ENCODE measurements around the gene LRP11.
"Not testable (repeated sequence)": the region's sequence is repeated elsewhere in the genome, so short reads cannot be mapped to it uniquely, and the experiment has no call there.

LRP11 gene

DNA sequence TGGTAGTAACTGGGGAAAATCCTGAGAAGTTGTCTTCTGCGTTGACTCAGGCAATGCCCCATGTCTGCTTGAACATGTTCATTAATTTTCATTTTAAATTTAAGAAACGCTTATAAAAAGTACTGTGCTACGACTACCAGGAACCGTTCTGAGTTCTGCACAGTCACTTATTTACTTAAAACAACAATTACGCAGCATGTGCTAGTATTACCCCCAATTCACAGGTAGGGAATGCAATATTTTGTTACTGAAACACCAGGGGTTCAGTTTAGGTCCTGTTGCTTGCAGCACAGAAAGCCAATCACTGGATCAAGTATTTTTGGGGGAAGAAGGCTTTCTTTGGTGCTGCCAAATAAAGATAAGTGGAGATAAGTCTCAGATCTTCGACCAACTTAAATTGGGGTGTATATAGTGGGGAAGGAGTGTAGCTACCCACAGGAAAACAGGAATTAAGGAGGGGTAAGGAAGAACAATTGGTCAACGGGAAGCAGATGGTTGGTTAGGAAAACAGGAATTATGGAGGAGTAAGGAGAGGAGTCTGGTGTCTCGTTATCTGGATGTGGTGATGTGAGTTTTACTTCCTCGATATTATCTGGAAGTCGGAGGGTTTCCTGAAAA is 5.2 kb upstream of the LRP11 start:
- DNase-seq (ENCODE audit: low read depth), result no peak

DNA sequence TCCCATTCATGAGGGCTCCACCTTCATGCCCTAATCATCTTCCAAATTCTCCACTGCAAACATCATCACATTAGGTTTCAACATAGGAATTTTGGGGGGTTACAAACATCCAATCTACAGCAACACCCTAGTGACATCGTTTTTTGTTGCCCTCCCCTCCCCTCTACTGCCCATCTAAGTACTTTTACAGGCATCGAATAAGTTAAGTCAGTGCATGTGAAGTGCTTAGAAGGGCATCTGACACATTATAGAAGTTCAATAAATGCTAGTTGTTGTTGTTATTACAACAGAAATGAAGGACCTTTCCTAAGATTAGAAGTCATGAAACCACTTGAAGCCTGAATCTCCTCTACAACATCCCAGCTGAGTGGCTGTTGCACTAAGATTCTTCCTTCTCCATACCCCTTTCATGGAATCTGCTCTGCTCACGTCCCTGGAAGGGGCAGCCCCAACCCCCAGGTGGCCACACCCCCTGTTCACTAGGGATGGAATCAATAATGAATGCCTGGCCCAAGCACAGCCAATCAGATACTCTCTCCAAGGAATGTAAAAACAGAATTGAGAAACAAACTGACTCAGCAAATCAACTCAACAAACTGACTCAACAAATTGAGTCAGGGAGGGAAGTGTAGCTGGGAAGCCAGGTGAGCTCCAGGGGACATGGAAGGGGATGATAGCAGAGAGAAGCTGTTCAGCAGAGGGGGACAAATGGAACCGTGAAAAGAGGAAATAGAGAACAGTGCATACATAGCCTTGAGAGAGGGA is 3.9 kb upstream of the LRP11 start:
- DNase-seq (ENCODE audit: low read depth), result no peak

DNA sequence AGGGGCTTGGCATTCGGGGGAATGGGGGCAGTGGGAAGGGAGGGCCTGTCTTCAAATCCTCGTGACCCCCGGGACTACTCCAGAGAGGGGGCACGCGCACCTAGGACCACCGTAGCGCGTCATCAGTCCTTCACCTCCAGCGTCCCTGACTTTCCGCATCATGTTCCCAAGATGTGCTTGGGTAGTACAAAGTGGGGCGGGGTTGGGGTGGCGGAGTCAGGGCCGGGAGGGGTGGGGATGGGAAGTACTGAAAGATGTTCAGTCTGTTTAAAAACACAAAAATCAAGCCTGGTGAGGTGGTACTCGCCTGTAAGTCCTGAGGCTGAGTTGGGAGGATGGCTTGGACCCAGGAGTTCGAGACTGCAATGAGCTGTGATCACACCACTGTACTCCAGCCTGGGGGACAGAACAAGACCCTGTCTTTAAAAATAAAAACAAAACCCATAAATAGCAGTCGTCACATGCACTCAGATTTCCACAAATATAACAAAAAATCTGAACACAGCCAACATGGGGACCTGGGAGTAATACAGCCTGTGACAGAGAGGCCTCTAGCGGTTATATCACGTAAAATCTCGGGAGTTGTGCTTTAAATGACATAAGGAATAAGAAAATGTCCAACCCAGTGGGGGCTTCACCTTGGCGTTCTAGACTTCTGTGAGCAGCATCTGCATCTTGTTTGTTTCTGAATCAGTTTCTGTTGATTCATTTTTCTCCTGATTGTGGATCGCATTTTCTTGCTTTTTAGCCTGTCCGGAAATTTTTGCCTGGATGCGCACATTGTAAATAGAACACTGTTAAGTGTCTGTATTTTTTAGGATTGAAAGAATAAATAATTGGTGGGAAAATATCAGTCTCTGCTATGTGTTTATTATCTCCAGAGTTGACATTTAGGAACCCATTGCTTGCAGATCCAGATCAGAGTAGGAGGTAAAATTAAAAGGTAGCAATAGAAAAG is 698 bp upstream of the LRP11 start:
- no peak for DNase-seq (ENCODE audit: low read depth)

DNA sequence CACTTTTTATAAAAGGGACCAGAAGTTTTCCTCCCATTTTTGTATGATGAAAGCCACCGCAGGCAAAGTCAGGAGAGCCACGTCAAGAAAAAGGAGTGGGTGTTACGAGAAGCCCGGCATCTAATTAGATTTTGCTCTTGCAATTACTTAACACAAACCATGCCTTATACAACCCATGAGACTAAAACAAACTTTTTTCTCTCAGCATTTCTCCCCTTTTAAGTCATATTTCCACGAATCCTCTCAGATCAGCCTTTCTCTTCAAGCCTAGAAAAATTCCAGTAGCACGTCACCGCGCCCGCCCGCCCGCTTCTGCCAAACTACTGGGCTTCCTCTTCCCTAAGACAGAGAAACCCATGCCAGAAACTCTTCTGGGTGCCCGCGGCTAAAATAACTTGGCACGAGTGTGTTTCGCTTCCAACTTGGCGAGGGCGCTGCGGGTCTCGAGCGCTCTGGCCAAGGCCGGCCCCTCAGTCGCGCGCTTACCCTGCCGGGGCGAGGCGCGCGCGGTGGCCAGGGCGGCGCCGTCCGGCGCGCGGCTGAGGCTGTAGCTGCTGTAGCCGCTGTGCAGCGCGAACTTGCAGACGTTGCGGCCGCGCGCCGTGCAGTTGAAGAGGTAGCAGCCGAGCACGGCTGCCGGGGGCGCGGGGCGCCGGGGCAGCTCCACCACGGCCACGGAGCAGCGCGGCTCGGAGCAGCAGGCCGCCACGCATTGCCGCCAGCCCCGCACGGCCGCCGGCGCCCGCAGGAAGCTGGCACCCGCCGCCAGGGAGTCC is 1.0 kb downstream of the LRP11 start:
- DNase-seq (ENCODE audit: low read depth), result no peak

DNA sequence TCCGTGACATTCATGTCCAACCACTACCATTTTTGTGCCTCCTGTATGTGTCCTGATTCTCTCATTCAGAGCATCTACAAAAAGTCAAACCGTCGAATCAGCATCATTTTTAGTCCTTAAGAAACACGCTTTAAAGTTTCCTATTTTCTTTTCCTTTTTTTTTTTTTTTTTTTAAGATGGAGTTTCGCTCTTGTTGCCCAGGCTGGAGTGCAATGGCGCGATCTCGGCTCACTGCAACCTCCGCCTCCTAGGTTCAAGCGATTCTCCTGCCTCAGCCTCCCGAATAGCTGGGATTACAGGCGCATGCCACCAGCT is 1.8 kb downstream of the LRP11 start:
- DNase-seq (ENCODE audit: low read depth), result not testable (repeated sequence)

DNA sequence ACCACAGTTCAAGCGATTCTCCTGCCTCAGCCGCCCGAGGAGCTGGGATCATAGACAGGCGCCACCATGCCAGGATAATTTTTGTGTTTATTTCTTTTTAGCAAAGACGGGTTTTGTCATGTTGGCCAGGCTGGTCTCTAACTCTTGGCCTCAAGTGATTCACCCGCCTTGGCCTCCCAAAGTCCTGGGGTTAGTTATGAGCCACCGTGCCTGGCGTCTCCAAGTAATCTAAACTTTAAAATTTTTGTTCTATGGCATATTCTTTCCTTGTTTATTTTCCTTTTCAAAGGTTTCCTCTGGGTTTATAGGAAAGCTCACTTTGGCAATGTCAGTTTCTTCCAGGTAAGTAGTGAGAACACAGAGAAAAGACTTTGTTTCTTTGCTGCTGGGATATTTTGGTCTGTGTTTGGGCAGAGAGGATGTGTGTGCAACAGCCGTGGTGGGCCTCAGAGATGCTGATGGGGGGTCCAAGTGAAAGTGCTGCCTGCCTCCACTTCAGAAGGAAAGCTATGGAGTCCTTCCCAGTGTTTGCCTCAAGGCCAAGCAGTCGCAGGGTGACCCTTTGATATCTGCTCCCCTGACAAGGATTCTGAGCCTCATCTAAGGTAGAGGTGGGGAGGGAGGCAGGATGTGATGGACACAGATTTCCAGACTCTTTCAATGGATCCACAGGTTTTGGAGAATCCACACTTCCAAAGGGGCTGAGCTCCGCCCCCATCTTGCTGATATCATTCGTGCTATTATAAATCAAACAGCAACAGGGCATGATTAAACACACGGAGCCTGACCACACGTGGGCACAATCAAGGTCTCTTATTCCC is 2.3 kb downstream of the LRP11 start:
- no peak for DNase-seq (ENCODE audit: low read depth)

DNA sequence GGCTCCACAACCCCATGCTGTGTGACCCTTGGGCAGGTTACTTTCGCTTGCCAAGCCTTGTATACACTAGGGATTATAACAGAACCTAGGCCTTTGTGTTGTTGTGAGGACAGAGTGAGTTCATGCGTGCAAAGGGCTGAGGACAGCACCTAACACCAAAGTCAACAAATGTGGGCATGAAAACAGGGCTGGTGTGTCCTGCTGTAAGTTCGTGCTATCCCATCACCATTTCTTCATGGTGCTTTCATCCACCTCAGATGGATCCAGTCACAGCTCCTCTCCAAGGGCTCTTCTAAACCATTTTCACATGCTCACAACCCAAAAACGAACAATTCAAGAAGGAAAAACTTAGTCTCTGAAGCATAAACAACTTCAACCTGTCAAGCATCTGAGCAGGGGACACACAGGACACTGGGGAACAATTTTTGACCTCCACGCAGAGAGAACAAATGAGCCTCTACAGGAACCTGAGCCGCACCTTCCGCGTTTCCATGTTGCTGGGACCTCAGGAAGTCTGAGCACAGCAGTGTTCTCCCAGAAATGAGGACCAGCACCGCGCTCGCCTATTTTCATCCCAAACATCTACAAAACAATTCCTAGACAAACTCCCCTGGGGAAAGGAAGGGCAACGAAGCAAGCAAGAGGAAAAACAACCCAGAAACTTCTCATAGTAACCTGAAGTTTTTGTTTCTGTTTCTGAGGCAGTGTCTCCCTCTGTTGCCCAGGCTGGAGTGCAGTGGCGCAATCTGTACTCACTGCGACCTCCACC is 3.1 kb downstream of the LRP11 start:
- no peak for DNase-seq (ENCODE audit: low read depth)

DNA sequence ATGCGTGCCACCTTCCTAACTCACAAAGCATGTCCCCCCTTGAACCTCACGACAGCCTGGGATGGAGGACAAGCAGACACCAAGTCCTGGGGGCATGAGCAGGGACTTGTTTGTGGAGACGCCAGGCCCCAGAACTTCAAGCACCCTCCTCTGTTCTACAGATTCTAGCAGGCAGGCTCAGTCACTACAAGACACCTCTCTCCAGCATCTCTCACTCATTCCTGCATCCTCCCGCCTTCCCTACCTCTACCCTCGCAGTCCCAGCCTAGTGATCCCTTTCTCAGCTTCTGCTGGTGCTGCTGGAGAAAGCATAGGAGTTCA is 3.7 kb downstream of the LRP11 start:
- no peak for DNase-seq (ENCODE audit: low read depth)

DNA sequence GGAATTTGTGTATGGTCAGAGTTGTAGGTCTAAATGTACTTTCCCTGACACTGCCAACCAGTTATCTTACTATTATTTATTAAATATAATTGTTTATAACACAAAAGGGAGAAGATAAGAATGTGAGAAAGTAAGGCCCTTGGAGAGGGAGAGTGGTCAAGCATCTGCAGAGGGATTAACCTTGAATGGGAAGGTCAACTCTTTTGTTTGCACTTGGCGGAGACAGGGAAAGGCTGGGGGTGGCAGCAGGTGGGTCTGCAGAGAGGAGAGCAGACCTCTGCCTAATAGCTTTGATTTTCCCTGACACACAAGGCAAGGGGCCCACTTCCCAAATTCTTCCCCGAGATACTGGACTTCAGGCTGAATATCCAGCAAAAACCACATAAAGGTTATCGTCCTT is 4.2 kb downstream of the LRP11 start:
- no peak for DNase-seq (ENCODE audit: low read depth)

DNA sequence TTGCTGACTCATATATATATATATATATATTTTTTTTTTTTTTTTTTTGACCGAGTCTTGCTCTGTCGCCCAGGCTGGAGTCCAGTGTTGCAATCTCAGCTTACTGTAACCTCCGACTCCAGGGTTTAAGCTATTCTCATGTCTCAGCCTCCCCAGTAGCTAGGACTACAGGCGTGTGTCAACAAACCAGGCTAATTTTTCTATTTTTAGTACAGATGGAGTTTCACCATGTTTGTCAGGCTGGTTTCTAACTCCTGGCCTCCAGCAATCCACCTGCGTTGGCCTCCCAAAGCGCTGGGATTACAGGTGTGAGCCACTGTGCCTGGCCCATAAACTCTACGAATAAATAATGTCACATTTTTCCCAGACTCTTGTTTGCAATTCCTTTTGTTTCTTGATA is 4.8 kb downstream of the LRP11 start:
- no peak for DNase-seq (ENCODE audit: low read depth)

DNA sequence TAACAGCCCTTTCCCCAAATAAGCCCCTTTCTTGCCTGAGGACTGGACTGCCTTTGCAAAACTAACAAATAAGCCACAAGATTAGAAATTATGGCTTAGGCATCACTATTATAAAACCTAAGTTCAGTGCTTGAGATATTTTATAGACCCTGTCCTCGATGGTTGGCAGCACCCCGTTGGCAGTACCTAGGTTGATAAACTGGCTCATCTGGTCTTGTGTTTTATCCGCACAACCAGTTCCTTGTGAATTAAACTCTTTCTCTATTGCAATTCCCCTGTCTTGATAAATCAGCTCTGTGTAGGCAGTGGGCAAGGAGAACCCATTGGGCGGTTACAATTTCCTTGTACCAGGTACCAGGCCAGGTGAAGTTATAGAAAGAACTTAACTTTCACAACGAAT is 6.6 kb downstream of the LRP11 start:
- no peak for DNase-seq (ENCODE audit: low read depth)

DNA sequence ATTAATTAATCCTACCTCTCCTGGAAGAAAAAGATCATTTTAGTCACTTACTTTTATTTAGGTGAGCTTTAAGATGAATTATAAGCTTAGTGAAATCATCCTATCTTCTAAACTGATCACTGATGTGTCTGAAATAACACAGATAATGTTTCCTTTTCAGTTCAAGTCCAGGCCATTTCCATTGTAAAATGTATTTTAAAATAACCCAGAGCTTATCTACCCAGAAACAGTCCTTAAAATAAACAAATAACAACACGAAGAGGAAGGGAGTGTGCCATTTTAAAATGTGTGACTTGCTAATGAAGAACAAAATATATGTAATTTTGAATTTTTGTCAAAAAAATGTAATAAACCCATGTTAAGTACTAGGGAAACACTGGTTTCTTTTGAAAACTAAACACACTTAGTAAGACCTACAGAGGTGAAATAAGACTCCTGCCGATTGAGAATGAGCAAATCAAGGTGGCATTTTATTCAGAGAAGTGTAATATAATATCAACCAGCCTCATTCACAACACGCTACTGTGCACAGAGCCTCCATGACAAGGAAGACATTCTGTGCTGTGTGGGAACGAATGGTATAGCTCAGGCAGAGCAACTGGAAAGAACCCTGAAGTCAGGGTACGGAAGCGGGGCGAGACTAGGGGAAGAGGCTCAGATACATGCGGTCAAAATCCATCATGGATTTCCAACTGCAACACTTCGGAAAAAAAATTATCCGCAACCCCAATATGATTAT is 7.7 kb downstream of the LRP11 start:
- no peak for DNase-seq (ENCODE audit: low read depth)

DNA sequence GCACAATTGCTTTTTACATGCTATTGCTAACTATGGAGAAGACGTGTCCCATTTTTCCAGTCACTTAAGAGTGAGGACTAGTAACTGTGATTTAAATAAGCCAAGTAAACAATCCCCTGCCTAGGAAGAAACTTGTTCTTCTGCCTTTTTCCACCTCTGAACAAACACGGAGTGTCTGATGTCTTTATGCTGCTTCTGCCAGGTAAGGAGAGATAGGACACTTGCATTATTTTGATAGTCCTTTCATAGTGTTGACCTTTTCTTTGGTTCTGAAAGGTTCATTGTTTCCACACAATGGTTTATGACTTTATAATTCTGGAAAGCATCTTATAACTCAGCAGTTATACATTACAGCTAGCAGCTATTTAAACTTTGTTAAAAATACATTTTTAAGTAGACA is 8.4 kb downstream of the LRP11 start:
- no peak for DNase-seq (ENCODE audit: low read depth)

DNA sequence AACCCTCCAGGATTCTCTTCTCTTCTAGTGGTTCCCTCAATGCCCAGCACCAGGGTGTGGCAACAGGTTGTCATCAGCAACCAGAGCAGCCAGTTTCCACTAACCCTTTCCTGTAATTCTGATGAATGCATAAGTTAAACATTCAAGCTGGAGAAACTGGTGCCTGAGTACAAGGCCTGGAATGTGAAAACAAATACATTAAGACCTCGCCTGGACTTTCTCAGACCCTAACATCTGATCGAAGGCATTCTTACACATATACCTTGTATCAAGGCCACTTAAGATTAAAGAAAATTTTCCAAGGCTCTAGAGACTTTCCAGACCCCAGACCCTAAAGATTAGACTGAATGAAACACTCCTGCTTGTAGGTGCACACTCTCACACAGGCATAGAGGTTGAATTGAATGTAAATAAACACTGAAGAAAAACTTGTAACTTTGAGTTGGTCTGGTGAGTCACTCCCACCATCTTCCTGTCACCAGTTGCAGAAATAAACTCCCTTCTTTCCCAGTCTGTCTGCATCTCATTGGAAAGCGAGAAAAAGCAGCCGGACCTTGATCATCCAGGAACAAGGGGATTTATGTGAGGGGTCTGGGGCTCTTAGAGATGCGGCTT is 9.0 kb downstream of the LRP11 start:
- no peak for DNase-seq (ENCODE audit: low read depth)

DNA sequence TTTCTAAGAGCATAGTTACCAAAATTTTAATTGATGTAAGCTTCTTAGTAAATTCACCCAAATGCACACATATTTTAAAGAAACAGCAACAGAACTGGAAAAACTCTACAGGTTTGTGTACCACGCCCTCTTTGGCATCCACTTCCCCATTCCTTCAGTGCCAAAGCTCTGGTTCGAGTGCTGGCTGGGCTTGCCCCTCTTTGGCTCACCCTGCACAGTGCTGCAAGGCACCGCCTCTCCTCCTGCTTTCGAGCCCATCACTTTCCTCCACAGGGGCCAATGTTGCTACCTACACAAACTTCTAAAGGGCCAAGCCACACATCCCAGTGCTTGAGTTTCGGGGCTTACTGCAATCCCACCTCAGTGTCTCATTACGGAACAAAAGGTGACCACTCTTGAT is 9.6 kb downstream of the LRP11 start:
- no peak for DNase-seq (ENCODE audit: low read depth)

DNA sequence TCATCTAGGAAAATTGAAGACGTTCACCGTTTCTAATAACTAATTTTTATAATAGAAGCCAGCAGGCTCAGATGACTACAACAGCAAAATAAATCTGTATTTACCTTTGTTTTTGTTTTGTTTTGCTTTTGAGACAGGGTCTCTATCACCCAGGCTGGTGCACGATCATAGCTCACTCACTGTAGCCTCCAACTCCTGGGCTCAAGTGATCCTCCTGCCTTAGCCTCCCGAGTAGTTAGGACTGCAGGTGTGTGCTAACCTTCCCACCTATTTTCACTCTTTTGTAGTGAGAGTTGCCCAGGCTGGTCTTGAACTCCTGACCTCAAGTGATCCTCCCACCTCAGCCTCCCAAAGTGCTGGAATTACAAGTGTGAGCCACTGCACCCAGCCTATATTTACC is 10.1 kb downstream of the LRP11 start:
- not testable (repeated sequence) for DNase-seq (ENCODE audit: low read depth)

DNA sequence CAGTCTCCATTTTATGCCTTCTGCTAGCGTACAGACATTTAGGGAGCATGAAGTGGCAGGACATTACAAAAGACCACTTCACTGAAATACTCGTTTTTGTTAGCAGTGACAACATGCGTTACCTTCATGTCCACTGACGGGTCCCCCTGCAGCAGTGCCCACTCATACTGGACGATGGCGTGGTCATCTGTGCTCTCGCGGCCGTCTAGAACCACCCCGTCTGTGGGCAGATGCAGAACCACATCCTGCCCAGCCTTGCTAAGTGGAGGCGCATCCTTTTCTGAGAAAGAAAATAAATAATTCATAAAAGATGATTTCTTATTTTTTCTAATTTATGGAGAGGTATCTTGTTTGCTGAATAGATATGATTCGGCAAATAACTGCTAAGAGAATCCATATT is 11.3 kb downstream of the LRP11 start:
- DNase-seq (ENCODE audit: low read depth), result no peak

DNA sequence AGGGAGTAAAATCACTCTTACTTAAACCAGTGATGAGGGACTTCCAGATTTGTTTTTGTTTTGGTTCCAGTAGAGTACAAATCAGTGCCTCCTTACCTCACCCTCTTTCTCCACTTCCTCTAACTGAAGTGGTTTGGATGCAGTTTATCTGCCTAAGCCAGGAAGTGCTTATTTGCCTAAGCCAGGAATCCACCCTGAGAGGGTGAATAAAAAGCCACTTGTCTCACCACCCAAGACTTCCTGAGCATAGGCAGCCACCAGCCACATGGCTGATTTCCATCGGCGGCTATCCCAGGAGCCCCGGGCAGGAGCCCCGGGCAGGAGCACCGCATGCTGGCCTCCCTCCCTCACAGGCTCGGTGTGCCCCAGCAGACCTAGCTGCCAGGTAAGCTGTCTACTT is 12.0 kb downstream of the LRP11 start:
- no peak for DNase-seq (ENCODE audit: low read depth)

DNA sequence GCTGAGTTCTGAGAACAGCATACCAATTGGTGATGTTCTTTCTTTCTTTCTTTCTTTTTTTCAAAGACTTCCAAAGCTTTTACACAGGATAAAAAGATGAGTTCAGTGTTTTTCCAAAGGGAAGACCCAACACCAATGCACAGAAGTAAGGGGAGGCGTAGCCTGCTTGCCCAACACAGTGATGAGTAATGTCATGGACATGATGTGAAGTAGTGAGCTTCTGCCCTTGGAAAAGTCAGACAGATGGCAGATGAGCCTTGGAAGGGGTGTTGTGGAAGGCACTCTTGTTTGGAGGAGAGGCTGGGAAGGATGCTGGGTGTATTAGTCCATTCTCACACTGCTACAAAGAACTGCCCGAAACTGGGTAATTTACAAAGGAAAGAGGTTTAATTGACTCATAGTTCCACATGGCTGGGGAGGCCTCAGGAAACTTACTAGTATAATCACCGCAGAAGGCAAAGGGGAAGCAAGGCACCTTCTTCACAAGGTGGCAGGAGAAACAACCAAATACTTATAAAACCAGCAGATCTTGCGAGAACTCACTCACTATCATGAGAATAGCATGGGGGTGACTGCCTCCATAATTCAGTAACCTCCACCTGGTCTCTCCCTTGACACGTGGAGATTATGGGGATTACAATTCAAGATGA is 12.6 kb downstream of the LRP11 start:
- no peak for DNase-seq (ENCODE audit: low read depth)

Data from activated gamma-delta T cell treated with anti-CD3 and anti-CD28 coated beads, Interleukin-2, amount 50 U/mL, for 16 hours (primary cell).